Thyroid gland (tissue), 4 donors: ENCODE results near the gene SURF1.

Experiments
- POLR2A ChIP-seq, 2 donors: fragments of 450-650 bp; IDR thresholded peaks; one replicate each; pipeline ENCODE4 v1.6.1; 2017; ENCODE audit warnings: antibody characterized with exemption in 2 of 2, mild to moderate bottlenecking in 2 of 2, moderate library complexity in 1 of 2
- TF ChIP-seq, protein P1 (sequence below), 6 experiments: fragments of 200-600 bp in 3 of 6; fragments of 450-650 bp in 3 of 6; sonication (generic) in 3 of 6; IDR thresholded peaks; one replicate each; pipeline ENCODE4 v1.5.1; 2016 to 2019; ENCODE audit warnings: antibody characterized with exemption in 6 of 6, mild to moderate bottlenecking in 2 of 6, inconsistent platforms in 1 of 6, moderate library complexity in 1 of 6

DNA sequence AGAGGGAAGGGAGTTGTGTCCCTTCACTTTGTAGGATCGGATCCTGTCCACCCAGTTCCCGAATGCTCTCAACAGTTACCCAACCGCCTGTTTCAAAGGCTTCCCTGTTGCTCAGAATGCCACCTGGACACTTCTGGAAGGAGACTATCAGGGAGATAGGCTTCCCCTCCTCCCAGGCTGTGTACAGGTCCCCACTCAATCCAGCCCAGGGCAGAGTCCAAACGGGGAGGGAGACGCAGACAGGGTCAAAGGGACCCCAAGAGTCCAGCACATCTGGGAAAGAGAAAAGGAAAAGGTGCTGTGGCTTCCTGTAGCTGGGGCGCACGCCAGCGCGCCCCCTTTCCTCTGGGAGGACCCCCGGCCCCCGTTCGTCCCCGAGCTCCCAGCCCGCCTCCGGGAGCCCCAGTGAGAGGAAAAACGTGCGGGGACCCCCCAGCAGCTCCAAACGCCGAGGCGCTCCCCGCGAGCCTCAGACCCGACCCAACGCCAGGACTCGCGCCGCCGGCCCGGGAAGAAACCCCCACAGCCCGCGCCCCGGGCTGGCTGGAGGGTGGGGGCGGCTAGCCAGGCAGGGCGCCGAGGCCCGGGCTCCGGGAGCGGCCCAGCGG, 18.9 kb upstream of the SURF1 start:
- TF ChIP-seq, protein P1, sequence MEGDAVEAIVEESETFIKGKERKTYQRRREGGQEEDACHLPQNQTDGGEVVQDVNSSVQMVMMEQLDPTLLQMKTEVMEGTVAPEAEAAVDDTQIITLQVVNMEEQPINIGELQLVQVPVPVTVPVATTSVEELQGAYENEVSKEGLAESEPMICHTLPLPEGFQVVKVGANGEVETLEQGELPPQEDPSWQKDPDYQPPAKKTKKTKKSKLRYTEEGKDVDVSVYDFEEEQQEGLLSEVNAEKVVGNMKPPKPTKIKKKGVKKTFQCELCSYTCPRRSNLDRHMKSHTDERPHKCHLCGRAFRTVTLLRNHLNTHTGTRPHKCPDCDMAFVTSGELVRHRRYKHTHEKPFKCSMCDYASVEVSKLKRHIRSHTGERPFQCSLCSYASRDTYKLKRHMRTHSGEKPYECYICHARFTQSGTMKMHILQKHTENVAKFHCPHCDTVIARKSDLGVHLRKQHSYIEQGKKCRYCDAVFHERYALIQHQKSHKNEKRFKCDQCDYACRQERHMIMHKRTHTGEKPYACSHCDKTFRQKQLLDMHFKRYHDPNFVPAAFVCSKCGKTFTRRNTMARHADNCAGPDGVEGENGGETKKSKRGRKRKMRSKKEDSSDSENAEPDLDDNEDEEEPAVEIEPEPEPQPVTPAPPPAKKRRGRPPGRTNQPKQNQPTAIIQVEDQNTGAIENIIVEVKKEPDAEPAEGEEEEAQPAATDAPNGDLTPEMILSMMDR (IDR thresholded peaks at IDR 0.05): no peak
- TF ChIP-seq POLR2A (IDR thresholded peaks at IDR 0.05): no peak
